GM19467 (cell line): Measurements from ENCODE around the gene SNTB2.
A peak's percentile ranks its signal among the peaks of the same experiment; 100 is the strongest.
"Not testable (repeated sequence)": the region's sequence is repeated elsewhere in the genome, so short reads cannot be mapped to it uniquely, and the experiment has no call there.

Experiments used
- ATAC-seq: cut with Tn5 transposase; IDR thresholded peaks from one replicate; pipeline ENCODE4 v1.9.1; 2021; ENCODE audit warnings: mild to moderate bottlenecking, moderate library complexity; ENCODE audit not compliant: unreplicated experiment

The SNTB2 gene

GRCh38 chr16:69186642-69187445 is at the start of gene SNTB2:
SNTB2 (plus strand) TSS chr16:69187164; CDS start chr16:69187167, 3 bp downstream.
- peak; percentile 68 for ATAC-seq

GRCh38 chr16:69138608-69139007 is 48.4 kb upstream of the SNTB2 start:
- ATAC-seq, result no peak

- ATAC-seq, result not testable (repeated sequence)
Observed at GRCh38 chr16:69139464-69139863, 47.5 kb upstream of the SNTB2 start.

GRCh38 chr16:69141014-69141413 is 46.0 kb upstream of the SNTB2 start:
- no peak for ATAC-seq

GRCh38 chr16:69141936-69142335 is 45.0 kb upstream of the SNTB2 start:
- no peak for ATAC-seq

- ATAC-seq, result no peak
Observed at GRCh38 chr16:69143116-69143515, 43.8 kb upstream of the SNTB2 start.

GRCh38 chr16:69145658-69146057 is 41.3 kb upstream of the SNTB2 start:
- no peak for ATAC-seq

- ATAC-seq, result not testable (repeated sequence)
Observed at GRCh38 chr16:69149621-69150020, 37.3 kb upstream of the SNTB2 start.

- no peak for ATAC-seq
Observed at GRCh38 chr16:69150146-69150865, 36.7 kb upstream of the SNTB2 start.

- no peak for ATAC-seq
Observed at GRCh38 chr16:69157196-69157595, 29.8 kb upstream of the SNTB2 start.

GRCh38 chr16:69160192-69160591 is 26.8 kb upstream of the SNTB2 start:
- no peak for ATAC-seq

- ATAC-seq, result no peak
Observed at GRCh38 chr16:69165584-69165983, 21.4 kb upstream of the SNTB2 start.

- ATAC-seq, result no peak
Observed at GRCh38 chr16:69166221-69166833, 20.6 kb upstream of the SNTB2 start.

GRCh38 chr16:69166946-69167930 is 19.7 kb upstream of the SNTB2 start:
- no peak for ATAC-seq

GRCh38 chr16:69169051-69169450 is 17.9 kb upstream of the SNTB2 start:
- ATAC-seq, result no peak

- ATAC-seq, result no peak
Observed at GRCh38 chr16:69169607-69170352, 17.2 kb upstream of the SNTB2 start.

- ATAC-seq, result no peak
Observed at GRCh38 chr16:69171325-69172084, 15.5 kb upstream of the SNTB2 start.

GRCh38 chr16:69176033-69176800 is 10.7 kb upstream of the SNTB2 start:
- no peak for ATAC-seq
